G401.6 (cell line): ENCODE measurements around the gene VWF.
"Not testable (repeated sequence)": the region's sequence is repeated elsewhere in the genome, so short reads cannot be mapped to it uniquely, and the experiment has no call there.

ENCODE experiments used
- FAIRE-seq: peaks from 2 replicates; lab custom pipeline; 2012; peaks lifted over from hg19 to GRCh38; lab: Jason Lieb, UNC

VWF gene

GRCh38 chr12:6145564-6145963 is 21.1 kb upstream of the VWF start:
- FAIRE-seq = no peak

- FAIRE-seq = no peak
Observed at GRCh38 chr12:6143303-6143675, 18.8 kb upstream of the VWF start.

GRCh38 chr12:6142368-6143302 is 18.2 kb upstream of the VWF start:
- not testable (repeated sequence) for FAIRE-seq

GRCh38 chr12:6141731-6142367 is 17.4 kb upstream of the VWF start:
- FAIRE-seq = not testable (repeated sequence)

- no peak for FAIRE-seq
Observed at GRCh38 chr12:6140651-6141447, 16.4 kb upstream of the VWF start.

- no peak for FAIRE-seq
Observed at GRCh38 chr12:6135071-6135470, 10.6 kb upstream of the VWF start.

GRCh38 chr12:6133642-6134041 is 9.2 kb upstream of the VWF start:
- no peak for FAIRE-seq

- FAIRE-seq = no peak
Observed at GRCh38 chr12:6132496-6132895, 8.0 kb upstream of the VWF start.

- FAIRE-seq = no peak
Observed at GRCh38 chr12:6125310-6125608, 789 bp upstream of the VWF start.

GRCh38 chr12:6123258-6123657 is 1.2 kb downstream of the VWF start:
- no peak for FAIRE-seq

GRCh38 chr12:6122201-6122600 is 2.3 kb downstream of the VWF start:
- no peak for FAIRE-seq

- FAIRE-seq = no peak
Observed at GRCh38 chr12:6120796-6121473, 3.5 kb downstream of the VWF start.

- FAIRE-seq = no peak
Observed at GRCh38 chr12:6118891-6119568, 5.4 kb downstream of the VWF start.

- no peak for FAIRE-seq
Observed at GRCh38 chr12:6116471-6117021, 7.9 kb downstream of the VWF start.

- no peak for FAIRE-seq
Observed at GRCh38 chr12:6115389-6115788, 9.1 kb downstream of the VWF start.

- no peak for FAIRE-seq
Observed at GRCh38 chr12:6114476-6114870, 10.0 kb downstream of the VWF start.

- FAIRE-seq = no peak
Observed at GRCh38 chr12:6113691-6114475, 10.6 kb downstream of the VWF start.

- no peak for FAIRE-seq
Observed at GRCh38 chr12:6112004-6112403, 12.5 kb downstream of the VWF start.

GRCh38 chr12:6110006-6110405 is 14.5 kb downstream of the VWF start:
- FAIRE-seq = no peak

GRCh38 chr12:6106218-6106617 is 18.3 kb downstream of the VWF start:
- no peak for FAIRE-seq

- FAIRE-seq = no peak
Observed at GRCh38 chr12:6104842-6105241, 19.6 kb downstream of the VWF start.
